CD4-positive, alpha-beta T cell treated with Interleukin-6 for 4 hours (primary cell): ENCODE measurements around the gene GPR55.

Experiments used
- DNase-seq: peaks from one replicate; pipeline ENCODE4 v3.0.0-alpha.2; 2020; ENCODE audit warnings: mixed read lengths

Gene GPR55

DNA sequence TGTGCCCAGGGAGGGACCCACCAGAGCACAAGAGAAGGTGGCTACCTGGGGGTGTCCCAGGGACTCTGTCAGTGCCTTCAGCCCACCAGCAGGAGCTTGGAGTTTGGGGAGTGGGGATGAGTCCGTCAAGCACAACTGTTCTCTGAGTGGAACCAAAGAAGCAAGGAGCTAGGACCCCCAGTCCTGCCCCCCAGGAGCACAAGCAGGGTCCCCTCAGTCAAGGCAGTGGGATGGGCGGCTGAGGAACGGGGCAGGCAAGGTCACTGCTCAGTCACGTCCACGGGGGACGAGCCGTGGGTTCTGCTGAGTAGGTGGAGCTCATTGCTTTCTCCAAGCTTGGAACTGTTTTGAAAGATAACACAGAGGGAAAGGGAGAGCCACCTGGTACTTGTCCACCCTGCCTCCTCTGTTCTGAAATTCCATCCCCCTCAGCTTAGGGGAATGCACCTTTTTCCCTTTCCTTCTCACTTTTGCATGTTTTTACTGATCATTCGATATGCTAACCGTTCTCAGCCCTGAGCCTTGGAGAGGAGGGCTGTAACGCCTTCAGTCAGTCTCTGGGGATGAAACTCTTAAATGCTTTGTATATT lies 46.3 kb downstream of the GPR55 start:
- DNase-seq = no peak

DNA sequence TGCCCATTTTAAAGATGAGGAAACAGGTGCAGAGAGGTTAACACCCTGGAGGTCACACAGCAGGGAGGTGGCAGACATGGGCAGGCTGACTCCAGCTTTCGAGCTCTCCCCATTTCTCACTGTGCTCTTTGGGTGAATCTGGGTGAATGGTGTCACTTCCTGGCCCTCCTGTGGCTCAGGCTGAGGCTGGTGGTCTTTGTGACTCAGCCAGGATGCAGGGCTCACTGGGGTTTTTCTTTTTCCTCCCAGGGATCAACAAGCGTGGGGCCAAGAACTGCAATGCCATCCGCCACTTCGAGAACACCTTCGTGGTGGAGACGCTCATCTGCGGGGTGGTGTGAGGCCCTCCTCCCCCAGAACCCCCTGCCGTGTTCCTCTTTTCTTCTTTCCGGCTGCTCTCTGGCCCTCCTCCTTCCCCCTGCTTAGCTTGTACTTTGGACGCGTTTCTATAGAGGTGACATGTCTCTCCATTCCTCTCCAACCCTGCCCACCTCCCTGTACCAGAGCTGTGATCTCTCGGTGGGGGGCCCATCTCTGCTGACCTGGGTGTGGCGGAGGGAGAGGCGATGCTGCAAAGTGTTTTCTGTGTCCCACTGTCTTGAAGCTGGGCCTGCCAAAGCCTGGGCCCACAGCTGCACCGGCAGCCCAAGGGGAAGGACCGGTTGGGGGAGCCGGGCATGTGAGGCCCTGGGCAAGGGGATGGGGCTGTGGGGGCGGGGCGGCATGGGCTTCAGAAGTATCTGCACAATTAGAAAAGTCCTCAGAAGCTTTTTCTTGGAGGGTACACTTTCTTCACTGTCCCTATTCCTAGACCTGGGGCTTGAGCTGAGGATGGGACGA lies 47.1 kb downstream of the GPR55 start:
- DNase-seq = peak; percentile 44

DNA sequence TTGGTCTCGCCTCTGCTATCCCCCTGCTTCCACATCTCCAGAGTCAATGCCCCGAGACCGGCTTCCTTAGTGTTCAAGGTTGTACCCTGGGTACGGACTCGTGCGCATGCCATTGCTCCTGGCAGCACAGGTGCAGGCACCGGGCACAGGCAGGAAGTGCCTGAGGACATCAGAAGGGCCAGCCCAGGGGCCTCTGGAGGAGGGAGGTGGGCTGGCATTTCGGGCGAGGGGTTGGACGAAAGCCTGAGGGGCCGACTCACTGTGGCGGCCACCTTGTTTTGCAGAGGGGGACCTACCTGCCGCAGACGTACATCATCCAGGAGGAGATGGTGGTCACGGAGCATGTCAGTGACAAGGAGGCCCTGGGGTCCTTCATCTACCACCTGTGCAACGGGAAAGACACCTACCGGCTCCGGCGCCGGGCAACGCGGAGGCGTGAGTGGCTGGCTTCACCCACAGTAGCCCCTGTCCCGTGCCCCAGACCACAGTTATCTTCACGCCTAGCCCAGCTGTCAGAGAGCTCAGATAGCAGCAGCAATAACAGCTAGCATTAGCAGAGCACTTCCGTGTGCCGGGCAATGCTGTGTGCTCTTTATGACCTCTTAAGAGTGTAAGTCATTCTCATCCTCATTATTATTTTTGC lies 47.8 kb downstream of the GPR55 start:
- DNase-seq = no peak

DNA sequence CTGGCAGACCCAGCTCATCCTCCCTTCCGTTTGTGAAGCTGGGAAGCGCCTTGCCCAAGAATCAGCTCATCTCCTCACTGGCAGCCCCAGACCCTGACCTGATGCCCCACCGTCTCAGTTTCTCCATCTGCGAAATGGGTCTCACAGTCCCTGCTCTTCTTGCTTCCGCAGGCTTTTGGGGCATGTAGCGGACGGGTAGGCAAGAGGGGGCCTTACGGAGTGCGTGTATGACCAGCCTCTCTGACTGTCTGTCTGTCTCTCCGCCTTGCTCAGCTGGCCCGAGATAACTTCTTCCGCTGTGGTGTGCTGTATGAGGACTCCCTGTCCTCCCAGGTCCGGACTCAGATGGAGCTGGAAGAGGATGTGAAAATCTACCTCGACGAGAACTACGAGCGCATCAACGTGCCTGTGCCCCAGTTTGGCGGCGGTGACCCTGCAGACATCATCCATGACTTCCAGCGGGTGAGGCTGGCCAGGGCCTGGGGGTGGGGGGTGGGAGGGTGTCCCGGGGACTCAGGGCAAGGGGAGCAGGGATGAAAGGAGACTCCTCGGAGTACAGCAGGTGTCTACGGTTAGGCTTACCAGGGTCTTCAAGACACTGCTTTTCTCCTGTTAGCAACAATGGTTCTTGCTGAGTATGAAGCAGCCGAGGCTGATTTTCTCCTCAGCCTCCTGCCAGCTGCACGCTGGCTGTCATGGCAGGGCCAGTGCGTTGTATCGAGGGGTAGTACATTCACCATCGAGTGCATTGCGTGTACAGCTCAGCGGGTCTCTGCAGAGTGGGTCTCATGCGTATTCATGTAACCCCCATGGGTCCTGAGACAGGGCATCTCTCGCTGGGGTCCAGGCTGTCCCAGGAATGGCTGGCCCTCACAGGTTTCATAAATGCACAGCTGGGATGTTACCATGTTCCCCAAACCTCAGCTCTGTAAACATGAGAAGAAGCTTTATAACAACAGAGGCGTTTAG lies 49.4 kb downstream of the GPR55 start:
- DNase-seq = no peak

DNA sequence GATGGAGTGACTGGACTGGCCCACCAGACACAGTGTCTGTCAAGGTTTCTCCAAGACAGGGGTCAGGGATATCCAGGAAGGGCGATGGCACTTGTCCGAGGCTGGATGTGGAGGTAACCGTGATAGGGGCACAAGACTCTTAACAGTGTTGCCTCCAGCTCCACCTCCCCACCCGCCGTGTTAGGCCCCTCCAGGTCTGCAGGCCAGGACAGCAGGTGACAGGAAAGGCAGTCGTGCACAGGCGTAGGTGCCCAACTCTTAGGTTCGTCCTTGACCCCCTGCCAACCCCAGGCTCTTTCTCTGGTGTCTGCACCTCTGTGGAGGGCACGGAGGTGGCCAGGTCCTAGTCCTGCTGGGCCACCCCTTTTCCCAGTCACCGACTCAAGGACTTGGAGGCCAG lies 50.2 kb downstream of the GPR55 start:
- DNase-seq = no peak

DNA sequence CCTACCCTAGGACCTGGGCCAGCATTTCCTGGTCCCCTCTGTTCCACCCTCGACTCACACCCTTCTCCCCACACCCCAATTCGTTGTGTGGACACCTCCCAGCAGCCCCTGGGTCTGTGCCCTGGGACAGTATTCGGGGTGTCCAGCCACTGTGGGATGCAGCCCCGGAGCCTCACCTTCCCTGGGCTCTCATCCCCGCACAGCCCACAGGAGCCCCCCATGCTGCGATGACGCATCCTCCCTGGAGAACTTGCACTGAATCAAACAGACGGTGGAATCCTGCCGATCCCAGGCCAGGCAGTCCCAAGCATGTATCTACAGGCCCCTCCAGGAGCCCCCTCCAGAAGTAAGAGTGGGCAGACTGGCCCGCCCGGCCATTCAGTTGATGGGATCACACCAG lies 50.6 kb downstream of the GPR55 start:
- DNase-seq = no peak

DNA sequence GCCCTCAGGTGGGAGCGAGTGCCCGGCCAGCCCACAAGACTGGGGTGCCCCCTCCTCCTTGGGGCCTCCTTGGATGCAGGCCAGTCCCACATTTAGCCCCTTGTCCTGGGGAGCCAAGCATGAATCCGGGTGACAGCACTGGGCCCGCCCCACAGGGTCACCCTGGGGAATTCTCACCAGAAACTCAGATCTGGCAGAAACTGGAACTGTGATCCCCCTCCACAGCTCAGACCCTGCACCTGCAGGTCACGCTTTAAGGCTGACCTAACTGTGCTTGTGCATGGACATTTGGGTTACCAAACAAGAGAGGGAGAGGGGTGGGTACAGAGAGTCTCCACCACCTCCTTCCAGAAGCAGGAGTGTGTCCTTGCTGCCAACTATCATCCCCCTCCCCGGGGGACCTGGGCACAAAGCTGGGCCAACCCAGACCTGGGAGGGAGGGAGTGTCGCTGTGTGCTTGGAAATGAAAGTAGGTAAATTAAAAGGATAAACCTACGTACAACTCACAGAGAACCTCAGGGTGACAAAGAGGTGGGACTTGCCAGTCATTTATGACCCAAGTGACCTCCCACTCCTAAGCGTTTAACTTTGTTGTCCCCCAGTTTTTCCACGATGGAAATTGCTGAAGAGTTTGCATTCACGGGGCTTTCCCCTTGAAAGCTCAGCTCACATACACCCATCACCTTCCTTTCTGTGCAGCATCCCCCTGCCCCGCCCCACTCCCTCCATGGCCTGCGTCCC lies 51.2 kb downstream of the GPR55 start:
- no peak for DNase-seq

DNA sequence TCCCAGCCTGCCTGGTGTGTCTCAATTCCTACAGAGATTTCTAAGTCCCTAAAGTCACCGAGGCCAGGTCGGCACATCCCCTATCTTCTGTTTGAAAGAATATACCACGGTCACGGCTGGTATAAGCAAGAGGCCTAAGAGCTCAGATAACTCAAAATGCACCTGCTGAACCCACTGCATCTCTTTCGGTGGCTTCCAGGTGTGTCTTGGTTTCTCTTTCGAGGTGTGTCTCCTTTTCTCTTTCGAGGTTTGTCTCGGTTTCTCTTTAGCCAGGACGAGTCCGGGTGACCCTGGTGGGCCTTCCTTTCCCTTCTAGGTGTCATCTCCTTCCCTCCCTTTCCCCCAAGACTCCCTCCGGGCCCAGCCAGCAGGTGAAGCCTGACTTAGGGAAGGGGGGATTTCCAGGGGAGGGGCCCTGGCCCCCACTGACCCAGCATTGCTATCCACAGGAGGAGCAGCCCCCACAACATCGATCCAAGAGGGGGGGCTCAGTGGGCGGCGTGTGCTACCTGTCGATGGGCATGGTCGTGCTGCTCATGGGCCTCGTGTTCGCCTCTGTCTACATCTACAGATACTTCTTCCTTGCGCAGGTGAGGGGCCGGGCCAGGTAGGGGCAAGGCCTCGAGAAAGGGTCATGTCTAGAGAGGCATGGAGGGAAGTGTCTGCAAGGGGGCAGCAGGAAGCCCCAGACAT lies 51.9 kb downstream of the GPR55 start:
- no peak for DNase-seq

DNA sequence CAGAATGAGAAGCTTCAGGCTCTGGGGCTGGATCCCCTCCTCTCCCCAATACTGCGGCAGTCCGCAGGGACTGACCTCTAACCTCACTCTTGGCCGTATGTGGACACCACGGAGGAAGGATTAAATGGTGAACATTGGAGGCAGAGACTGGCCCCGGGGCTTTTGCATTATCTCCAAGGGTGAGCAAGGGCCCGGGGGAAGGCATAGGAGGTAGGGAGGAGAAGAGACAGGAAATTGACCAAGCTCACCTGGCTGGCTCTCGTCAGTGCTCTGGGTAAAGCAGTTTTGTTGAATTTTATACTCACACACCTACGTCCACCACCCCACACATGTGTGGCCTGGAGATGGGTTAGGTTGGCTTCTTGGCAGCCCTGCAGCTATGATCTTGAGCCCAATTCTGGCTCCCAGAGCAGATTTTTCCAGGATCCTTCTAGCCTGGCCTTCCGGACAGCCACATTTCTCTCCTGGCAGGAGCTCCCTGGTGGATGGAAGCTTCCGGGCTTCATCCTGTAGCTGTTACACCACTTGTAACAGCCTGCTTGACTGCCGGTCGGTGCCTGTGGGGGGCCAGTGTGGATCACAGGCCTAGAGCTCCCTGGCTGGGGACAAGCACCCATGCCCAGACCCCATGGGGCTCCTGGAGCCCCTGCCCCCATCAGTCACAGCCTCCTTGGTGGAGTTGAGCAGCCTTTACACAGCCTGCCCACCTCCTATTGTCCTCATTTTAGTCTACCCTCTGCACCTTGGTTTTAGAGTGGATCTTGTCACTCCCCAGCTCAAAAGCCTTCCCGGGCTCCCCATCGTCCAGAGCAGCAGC lies 52.7 kb downstream of the GPR55 start:
- no peak for DNase-seq

DNA sequence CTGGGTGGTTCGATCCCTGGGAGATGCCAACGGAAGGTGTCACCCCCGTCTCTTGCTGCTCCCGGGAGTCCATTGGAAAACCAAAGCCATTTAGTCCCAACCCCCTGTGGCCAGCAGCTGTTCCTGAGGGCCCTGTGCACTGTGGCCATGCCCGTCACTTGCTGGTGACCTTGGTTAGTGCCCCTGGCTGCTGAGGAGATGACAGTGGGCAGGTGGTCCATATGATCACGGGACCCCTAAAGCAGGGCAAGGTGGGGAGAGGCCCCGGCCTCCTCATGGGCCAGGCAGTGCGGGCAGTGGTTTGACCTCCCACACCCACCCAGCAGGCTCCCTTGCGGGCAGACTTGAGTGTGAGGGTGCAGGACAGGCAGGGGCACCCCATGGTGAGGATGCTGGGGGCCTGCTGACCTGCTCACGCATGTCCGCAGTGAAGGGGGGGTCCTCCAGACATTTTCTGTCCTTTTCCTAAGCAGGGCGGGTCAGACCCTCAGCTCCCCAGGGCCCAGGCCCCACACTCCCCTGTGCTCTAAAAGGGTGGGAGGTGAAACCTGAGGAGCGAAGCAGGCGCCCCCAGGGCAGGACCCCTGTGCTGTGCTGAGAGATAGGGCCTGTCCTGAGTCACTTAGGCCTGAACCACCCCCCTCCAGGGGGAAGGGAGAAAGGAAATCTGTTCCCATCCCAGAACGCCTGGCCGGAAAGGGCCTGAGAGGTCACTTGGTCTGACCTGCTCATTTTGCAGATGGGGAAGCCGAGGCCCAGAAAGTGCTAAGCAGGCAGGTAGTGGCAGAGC lies 53.5 kb downstream of the GPR55 start:
- DNase-seq = no peak

DNA sequence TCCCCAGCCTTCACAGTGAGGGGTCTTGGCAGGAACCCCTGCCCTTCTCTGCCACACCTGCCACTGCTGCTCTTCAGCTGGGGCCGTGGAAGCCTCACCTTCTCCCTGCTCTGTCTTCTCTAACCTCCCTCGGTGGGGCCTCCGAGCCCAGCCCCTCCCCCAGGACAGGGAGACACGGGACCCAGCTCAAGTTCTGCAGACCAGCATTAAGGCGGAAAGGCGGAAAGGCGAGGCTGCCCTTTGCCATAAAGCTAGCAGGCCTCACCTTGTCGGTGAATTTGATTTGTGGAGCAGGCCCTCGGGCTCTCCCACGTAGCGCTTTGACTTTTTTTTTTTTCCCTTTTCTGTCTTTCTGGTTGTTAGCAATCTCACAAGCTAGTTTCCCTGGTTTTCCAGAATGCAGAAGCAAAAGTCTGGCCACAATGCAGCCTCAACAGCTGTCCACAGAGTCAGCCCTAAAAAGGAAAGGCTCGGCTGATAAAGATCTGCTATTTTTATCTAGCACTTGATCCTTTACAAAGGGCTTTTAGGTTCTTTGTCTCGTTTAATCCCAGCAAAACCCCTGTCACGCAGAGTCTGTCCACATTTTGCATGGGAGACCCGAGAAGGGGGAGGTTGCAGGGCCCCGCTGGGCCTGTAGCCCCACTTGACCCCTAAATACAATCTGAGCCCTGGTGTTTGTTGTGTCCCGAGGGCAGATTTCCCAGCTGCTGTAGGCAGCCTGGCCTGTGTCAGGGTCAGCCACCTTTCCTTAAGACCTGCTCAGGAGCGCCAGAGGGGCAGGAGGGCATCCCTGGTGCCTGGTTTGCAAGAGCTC lies 54.3 kb downstream of the GPR55 start:
- no peak for DNase-seq

DNA sequence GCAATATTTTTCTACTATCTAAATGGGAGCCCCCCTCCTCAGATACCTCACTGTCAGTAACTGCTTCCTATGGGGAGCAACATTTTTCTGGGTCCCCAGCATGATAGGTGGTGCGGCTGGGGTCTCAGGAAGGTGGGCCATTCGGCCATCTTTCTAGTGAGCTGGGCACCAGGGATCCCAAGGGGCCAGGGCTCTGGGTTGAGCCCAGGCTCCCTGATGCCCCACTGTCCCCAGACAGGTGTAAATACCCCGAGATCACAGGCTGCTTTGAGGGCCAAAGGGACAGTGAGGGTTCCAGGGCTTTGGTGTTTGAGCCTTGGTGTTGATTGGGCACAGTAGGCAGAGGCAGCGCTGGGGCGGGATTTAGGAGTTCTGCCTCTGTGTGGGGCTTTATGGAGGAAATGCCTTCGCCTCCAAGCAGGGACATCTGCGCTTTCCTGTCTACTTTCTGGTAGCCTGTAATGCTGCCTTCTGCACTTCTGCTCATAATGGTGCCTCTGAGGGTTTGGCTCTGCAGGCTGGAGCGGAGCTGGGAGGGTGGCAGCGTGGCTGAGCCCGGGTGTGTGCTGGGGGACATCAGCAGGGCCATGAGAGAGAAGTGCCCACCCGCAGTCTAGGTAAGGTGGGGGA lies 55.0 kb downstream of the GPR55 start:
- DNase-seq = no peak

DNA sequence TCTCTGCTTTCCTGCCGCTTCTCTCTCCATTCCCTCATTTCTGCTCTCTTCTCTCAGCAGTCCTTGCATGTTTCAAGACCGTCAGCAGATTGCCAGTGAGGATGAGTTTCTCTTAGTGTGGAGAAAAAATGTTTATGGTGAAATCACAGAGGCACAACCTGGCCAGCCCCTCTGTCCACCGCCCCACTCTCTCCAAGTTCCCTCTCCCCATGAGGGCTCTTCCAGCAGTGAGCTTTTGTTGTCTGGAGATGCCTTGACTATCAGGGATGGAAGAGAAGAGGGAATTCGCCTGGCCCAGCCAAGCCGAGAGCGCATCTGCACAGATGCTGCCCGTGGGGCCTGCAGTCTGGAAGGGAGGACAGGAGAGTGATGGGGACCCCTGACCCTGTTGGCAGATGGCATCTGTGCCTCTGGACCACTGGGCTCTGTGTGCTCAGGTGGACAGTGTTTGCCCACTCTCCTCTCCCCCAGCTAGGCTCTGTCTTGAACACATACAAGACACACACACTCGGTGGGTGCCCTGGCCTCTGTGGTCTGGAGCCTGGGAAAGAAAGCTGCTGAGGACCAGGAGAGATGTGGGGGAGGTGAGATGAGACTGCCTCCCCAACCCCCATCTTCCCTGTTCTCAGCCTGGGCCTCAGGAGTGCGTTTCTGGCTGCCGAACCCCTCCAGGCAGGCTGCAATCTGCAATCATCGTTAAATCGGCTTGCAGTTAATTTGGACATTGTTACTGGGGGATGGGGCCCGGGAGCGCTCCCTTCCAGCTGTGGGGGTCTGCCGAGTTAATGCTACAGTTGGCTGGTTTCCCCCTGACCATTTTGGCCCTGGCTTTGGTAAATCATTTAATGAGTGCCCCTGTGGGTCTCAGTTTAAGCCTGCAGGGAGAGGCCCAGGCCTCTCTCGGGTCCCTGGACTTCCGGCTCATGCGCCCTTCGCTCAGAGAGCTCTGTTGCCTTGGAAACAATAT lies 55.8 kb downstream of the GPR55 start:
- no peak for DNase-seq

DNA sequence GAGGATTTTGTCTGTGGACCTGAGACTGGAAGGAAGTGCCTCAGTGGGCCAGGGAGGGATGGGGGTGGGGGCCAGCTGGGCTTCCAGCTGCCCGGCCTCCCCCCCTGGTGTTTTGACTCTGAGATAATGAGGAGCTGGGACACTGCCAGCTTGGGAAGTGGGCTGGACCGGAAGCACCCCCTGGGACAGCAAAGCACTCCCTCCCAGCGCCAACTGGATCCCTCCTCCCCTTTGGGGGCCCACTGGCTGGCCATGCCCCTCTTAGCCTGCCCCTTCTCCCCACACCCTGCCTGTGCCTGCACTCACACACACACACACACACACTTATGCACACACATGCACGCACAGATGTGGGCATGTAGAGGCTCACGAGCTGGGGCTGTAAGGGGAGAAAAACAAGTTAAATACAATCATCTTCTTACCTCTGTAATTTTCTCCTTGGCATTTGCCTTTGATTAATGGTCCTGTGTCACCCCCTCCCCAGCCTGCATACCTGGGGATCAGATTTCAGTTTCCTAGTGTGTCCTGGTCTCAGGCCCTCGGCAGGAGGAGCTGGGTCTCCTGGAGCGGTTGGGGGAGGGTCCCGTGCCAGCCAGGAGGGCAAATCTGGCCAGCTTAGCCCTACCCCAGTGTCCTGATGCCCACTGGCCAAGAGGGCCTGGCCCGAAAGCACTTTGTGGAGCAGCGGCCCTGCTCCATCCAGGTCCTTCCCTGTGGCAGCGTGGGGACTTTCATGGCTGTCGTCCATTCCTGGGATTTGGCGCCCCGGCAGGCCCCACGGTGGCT lies 56.7 kb downstream of the GPR55 start:
- no peak for DNase-seq

DNA sequence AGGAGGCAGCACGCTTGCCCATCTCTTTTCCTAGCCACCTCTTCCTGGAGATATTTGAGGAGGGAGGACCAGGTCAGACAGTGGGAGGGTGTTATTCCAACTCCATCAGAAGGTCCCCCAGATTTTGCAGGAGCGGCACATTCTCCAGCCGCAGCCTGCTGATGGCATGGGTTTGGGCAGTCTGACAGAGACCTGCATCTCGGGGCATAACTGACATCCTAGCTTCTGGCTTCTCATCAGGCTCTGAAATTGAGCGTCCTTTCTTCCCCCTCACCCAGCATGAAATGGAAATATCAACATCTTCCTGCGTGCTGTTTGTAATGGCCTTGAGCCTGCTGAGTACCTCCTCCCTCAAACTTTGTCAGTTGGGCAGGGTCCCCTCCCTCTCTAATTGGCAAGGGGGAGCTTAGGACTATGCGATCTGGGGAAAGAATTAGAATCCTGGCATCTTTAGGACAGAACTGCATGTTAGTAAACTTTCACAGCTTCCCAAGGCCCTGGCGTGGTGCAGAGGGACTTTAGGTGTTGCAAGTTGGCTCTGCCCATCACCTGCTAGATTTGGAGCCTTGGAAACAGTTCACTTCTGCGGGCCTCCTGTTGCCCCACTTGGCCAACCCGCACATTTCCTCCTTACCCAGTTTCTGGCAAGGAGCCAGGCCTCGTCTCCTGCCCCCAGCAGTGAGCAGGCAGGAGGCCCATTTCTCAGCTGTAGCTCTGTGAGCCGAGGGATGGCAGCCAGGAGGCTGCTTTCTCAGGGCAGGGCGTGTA lies 58.1 kb downstream of the GPR55 start:
- peak; percentile 80 for DNase-seq
